MM.1S (cell line): Measurements from ENCODE around the gene ARMC2.

Source experiments
- DNase-seq: peaks from one replicate; pipeline ENCODE4 v3.0.0-alpha.2; 2015
- H2AFZ ChIP-seq: fragments of 300-600 bp; sonication (generic); 2 replicates; pipeline ENCODE4 v1.6.0; 2016; ENCODE audit warnings: antibody characterized with exemption, low read length
- H3F3A ChIP-seq: fragments of 300-600 bp; sonication (generic); 2 replicates; pipeline ENCODE4 v1.6.1; 2016; ENCODE audit warnings: mild to moderate bottlenecking, antibody characterized with exemption, low read length, moderate library complexity, mixed read lengths; ENCODE audit not compliant: insufficient read depth
- H3K27ac ChIP-seq: fragments of 300-600 bp; sonication (generic); 2 replicates; pipeline ENCODE4 v1.5.1; 2016; ENCODE audit warnings: mild to moderate bottlenecking, low read length
- H3K27me3 ChIP-seq: fragments of 300-600 bp; sonication (generic); replicated peaks from 2 replicates; pipeline ENCODE4 v1.6.0; 2016; ENCODE audit warnings: low read length; ENCODE audit not compliant: insufficient read depth
- H3K36me3 ChIP-seq: fragments of 300-600 bp; sonication (generic); replicated peaks from 2 replicates; pipeline ENCODE4 v1.6.1; 2016; ENCODE audit warnings: mild to moderate bottlenecking, low read length, mixed read lengths; ENCODE audit not compliant: insufficient read depth
- H3K4me1 ChIP-seq: fragments of 300-600 bp; sonication (generic); 2 replicates; pipeline ENCODE4 v1.6.1; 2016; ENCODE audit warnings: low read length, mixed read lengths
- H3K4me2 ChIP-seq: fragments of 300-600 bp; sonication (generic); 2 replicates; pipeline ENCODE4 v1.6.0; 2016; ENCODE audit warnings: low read depth, low read length
- H3K4me3 ChIP-seq: fragments of 300-600 bp; sonication (generic); 2 replicates; pipeline ENCODE4 v1.5.1; 2016; ENCODE audit warnings: low read length, mixed read lengths
- H3K79me2 ChIP-seq: fragments of 300-600 bp; sonication (generic); 2 replicates; pipeline ENCODE4 v1.6.1; 2016; ENCODE audit warnings: mixed run types, low read length, mixed read lengths
- H3K9ac ChIP-seq: fragments of 300-600 bp; sonication (generic); 2 replicates; pipeline ENCODE4 v1.6.1; 2016; ENCODE audit warnings: low read length, mixed read lengths
- H3K9me2 ChIP-seq: fragments of 300-600 bp; sonication (generic); replicated peaks from 2 replicates; pipeline ENCODE4 v1.6.1; 2016; ENCODE audit warnings: mild to moderate bottlenecking, low read length, mixed read lengths; ENCODE audit not compliant: insufficient read depth
- H3K9me3 ChIP-seq: fragments of 300-600 bp; sonication (generic); replicated peaks from 2 replicates; pipeline ENCODE4 v1.6.1; 2016; ENCODE audit warnings: mild to moderate bottlenecking, low read length, mixed read lengths; ENCODE audit not compliant: insufficient read depth
- H4K20me1 ChIP-seq: fragments of 300-600 bp; sonication (generic); 2 replicates; pipeline ENCODE4 v1.6.1; 2016; ENCODE audit warnings: mild to moderate bottlenecking, low read length, moderate library complexity, mixed read lengths; ENCODE audit not compliant: insufficient read depth
- EZH2 ChIP-seq: fragments of 300-600 bp; sonication (generic); optimal IDR thresholded peaks from 2 replicates; pipeline ENCODE3; 2017; ENCODE audit warnings: low read depth, mild to moderate bottlenecking, antibody characterized with exemption, low read length, mixed read lengths
- EZH2phosphoT487 ChIP-seq: fragments of 300-600 bp; sonication (generic); IDR thresholded peaks from 2 replicates; pipeline ENCODE4 v1.6.1; 2018; ENCODE audit warnings: antibody characterized with exemption, low read length
- TF ChIP-seq, protein P1 (sequence below): fragments of 300-600 bp; sonication (generic); IDR thresholded peaks from 2 replicates; pipeline ENCODE4 v1.5.1; 2016; ENCODE audit warnings: antibody characterized with exemption, low read length, mixed read lengths

Gene ARMC2

GRCh38 chr6:108961077-108961476, 112.9 kb downstream of the ARMC2 start:
- Histone ChIP-seq H3F3A (peaks cover 13% of the 10 kb centered on the region), H3K36me3 (no peaks in the 10 kb centered on the region), H3K79me2 (no peaks in the 10 kb centered on the region), H2AFZ (no peak overlapping the region), H3K9me2 (no peaks in the 10 kb centered on the region), H3K9ac (no peak overlapping the region), H3K4me2 (no peak overlapping the region), H3K9me3 (no peaks in the 10 kb centered on the region), H3K27me3 (no peaks in the 10 kb centered on the region), H3K4me1 (peaks cover 39% of the 10 kb centered on the region), H4K20me1 (no peaks in the 10 kb centered on the region), H3K27ac (no peak overlapping the region), H3K4me3 (no peak overlapping the region)
- DNase-seq = no peak
- no peak for TF ChIP-seq EZH2

DNA sequence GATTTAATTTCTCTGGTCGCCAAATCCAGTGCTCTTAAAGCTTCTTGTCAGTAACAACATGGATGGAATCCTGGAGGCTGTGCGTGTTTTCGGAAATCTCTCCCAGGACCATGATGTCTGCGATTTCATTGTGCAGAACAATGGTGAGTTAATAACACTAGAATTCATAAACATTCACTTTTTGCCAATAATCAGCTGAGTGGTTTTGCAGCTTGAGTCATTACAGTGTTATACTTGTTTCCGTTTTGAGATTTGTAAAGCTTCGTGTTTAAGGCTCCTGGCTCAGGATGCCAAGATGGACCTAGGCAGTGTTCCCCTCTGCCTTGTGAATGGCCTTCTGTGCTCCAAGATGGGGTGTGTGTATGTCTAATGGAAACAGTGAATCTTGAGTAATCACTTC, 113.8 kb downstream of the ARMC2 start:
- no peak for DNase-seq
- peaks cover 6% of the 10 kb centered on the region; the same call in 1 of the 2 replicates for H3F3A ChIP-seq
- peaks cover 31% of the 10 kb centered on the region for H3K4me1 ChIP-seq
- H3K9ac ChIP-seq = no peak overlapping the region
- H2AFZ ChIP-seq = no peak overlapping the region
- no peaks in the 10 kb centered on the region for H3K27me3 ChIP-seq
- H3K4me2 ChIP-seq = no peak overlapping the region
- H3K27ac ChIP-seq = no peak overlapping the region
- TF ChIP-seq, protein P1, sequence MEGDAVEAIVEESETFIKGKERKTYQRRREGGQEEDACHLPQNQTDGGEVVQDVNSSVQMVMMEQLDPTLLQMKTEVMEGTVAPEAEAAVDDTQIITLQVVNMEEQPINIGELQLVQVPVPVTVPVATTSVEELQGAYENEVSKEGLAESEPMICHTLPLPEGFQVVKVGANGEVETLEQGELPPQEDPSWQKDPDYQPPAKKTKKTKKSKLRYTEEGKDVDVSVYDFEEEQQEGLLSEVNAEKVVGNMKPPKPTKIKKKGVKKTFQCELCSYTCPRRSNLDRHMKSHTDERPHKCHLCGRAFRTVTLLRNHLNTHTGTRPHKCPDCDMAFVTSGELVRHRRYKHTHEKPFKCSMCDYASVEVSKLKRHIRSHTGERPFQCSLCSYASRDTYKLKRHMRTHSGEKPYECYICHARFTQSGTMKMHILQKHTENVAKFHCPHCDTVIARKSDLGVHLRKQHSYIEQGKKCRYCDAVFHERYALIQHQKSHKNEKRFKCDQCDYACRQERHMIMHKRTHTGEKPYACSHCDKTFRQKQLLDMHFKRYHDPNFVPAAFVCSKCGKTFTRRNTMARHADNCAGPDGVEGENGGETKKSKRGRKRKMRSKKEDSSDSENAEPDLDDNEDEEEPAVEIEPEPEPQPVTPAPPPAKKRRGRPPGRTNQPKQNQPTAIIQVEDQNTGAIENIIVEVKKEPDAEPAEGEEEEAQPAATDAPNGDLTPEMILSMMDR = no peak
- no peak for TF ChIP-seq EZH2
- no peak for TF ChIP-seq EZH2phosphoT487
- no peaks in the 10 kb centered on the region for H3K36me3 ChIP-seq
- no peaks in the 10 kb centered on the region for H4K20me1 ChIP-seq
- no peak overlapping the region for H3K4me3 ChIP-seq
- no peaks in the 10 kb centered on the region for H3K79me2 ChIP-seq
- no peaks in the 10 kb centered on the region for H3K9me2 ChIP-seq
- no peaks in the 10 kb centered on the region for H3K9me3 ChIP-seq

DNA sequence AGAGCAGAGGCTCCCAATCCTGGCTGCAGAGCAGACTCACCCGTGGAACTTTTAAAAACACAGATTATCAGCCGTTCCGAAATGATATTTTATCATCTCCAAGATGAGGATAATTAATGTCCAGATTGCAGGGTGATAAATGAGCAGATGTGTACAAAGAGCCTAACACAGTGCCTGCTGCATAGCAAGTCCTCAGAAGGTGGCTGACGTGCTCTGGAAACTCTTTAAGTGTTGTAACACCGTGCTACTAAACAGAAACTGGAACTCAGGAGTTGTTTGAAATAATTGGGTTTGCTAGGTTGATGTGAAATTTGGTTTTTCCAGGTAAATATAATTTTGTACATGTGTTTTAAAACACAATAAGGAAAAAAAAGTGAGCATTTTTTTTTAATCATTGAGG, 118.0 kb downstream of the ARMC2 start:
- Histone ChIP-seq H3K4me1 (no peaks in the 10 kb centered on the region), H3K27me3 (no peaks in the 10 kb centered on the region), H4K20me1 (no peaks in the 10 kb centered on the region), H3K27ac (no peak overlapping the region), H3K79me2 (no peaks in the 10 kb centered on the region), H3K9ac (no peak overlapping the region), H3F3A (no peaks in the 10 kb centered on the region), H3K9me3 (no peaks in the 10 kb centered on the region), H3K9me2 (no peaks in the 10 kb centered on the region), H3K4me3 (no peak overlapping the region), H2AFZ (no peak overlapping the region), H3K4me2 (no peak overlapping the region), H3K36me3 (no peaks in the 10 kb centered on the region)
- TF ChIP-seq, protein P1 = no peak
- TF ChIP-seq EZH2 = no peak
- no peak for DNase-seq

GRCh38 chr6:108966855-108967755, 118.9 kb downstream of the ARMC2 start:
- TF ChIP-seq EZH2phosphoT487 (no peak), EZH2 (no peak)
- TF ChIP-seq, protein P1 = no peak
- Histone ChIP-seq H2AFZ (no peak overlapping the region), H3K27me3 (no peaks in the 10 kb centered on the region), H3K9ac (no peak overlapping the region), H4K20me1 (no peaks in the 10 kb centered on the region), H3K4me2 (no peak overlapping the region), H3K9me2 (no peaks in the 10 kb centered on the region), H3K36me3 (no peaks in the 10 kb centered on the region), H3F3A (no peaks in the 10 kb centered on the region), H3K4me3 (no peak overlapping the region), H3K79me2 (no peaks in the 10 kb centered on the region), H3K4me1 (no peaks in the 10 kb centered on the region), H3K27ac (no peak overlapping the region), H3K9me3 (no peaks in the 10 kb centered on the region)
- no peak for DNase-seq
